CD4-positive, alpha-beta memory T cell (primary cell): ENCODE measurements around the gene TMIGD1. TPM values are rescaled to one million over a fixed set of nuclear protein-coding genes. Genes with fewer than 3 reads are reported as not detected.
A peak's percentile ranks its signal among the peaks of the same experiment; 100 is the strongest.

Source experiments
- CTCF ChIA-PET: fragments of 350-600 bp; sonication (Branson Sonifier 250); formaldehyde crosslinking; loops from one replicate; lab custom pipeline; 2021; ENCODE audit warnings: inconsistent platforms; ENCODE audit not compliant: partially characterized antibody; lab: Charles Lee
- POLR2A ChIA-PET: fragments of 350-600 bp; sonication (Branson Sonifier 250); formaldehyde crosslinking; loops from one replicate; lab custom pipeline; 2021; ENCODE audit not compliant: partially characterized antibody; lab: Charles Lee
- DNase-seq, 5 donors: peaks; one replicate each; pipeline versions ENCODE4 v3.0.0 to v3.0.0-alpha.2; 2020 to 2022; ENCODE audit warnings: mixed read lengths in 1 of 5
- H3K27ac ChIP-seq: one replicate; pipeline ENCODE4 v1.7.0; 2013; ENCODE audit warnings: low read depth, low read length
- H3K27me3 ChIP-seq: 2 replicates; pipeline ENCODE4 v1.7.0; 2013; ENCODE audit warnings: mild to moderate bottlenecking, low read length, moderate library complexity; ENCODE audit not compliant: insufficient read depth
- H3K36me3 ChIP-seq: 2 replicates; pipeline ENCODE4 v1.7.0; 2013; ENCODE audit warnings: mild to moderate bottlenecking, low read length, moderate library complexity; ENCODE audit not compliant: insufficient read depth
- H3K4me1 ChIP-seq: 2 replicates; pipeline ENCODE4 v1.7.0; 2013; ENCODE audit warnings: mild to moderate bottlenecking, low read length, moderate library complexity; ENCODE audit not compliant: insufficient read depth
- H3K4me3 ChIP-seq, 2 donors: one replicate each; pipeline ENCODE4 v1.7.0; 2013; ENCODE audit warnings: low read length in 2 of 2, mild to moderate bottlenecking in 1 of 2
- H3K9me3 ChIP-seq, 2 donors: one replicate each; pipeline ENCODE4 v1.7.0; 2013; ENCODE audit warnings: low read length in 2 of 2, control low read depth in 1 of 2; ENCODE audit not compliant: control insufficient read depth in 1 of 2
- H3K27ac Mint-ChIP-seq, 7 donors: one replicate each; pipeline ENCODE4 v1.8.0; 2020 to 2021; ENCODE audit warnings: mixed read lengths in 7 of 7, mild to moderate bottlenecking in 6 of 7, inconsistent platforms in 3 of 7, moderate library complexity in 3 of 7
- H3K27me3 Mint-ChIP-seq, 2 donors: one replicate each; pipeline ENCODE4 v1.8.0; 2020 to 2021; ENCODE audit warnings: mixed read lengths in 2 of 2
- H3K36me3 Mint-ChIP-seq, 2 donors: one replicate each; pipeline ENCODE4 v1.8.0; 2020 to 2021; ENCODE audit warnings: mixed read lengths in 2 of 2, inconsistent platforms in 1 of 2, mild to moderate bottlenecking in 1 of 2
- H3K4me1 Mint-ChIP-seq, 4 donors: one replicate each; pipeline ENCODE4 v1.8.0; 2020 to 2021; ENCODE audit warnings: mixed read lengths in 4 of 4, mild to moderate bottlenecking in 1 of 4
- H3K4me3 Mint-ChIP-seq, 8 donors: one replicate each; pipeline ENCODE4 v1.8.0; 2020 to 2021; ENCODE audit warnings: mixed read lengths in 8 of 8, mild to moderate bottlenecking in 7 of 8, moderate library complexity in 6 of 8, inconsistent platforms in 3 of 8
- H3K9me3 Mint-ChIP-seq, 8 donors: one replicate each; pipeline ENCODE4 v1.8.0; 2020 to 2021; ENCODE audit warnings: mixed read lengths in 8 of 8, mild to moderate bottlenecking in 5 of 8, inconsistent platforms in 3 of 8, moderate library complexity in 1 of 8
- intact Hi-C: fragments of 100-400 bp; cut with micrococcal nuclease; formaldehyde crosslinking; loops from one replicate; pipeline ENCODE4 v1.15.1; 2023
- polyA plus RNA-seq, 2 donors: library from polyadenylated mRNA; unstranded; fragments of 300-500 nt; fragmentation: Illumina TruSeq; gene quantifications; one replicate each; pipeline ENCODE4 v1.2.3, GENCODE V29; 2021
- total RNA-seq, 2 experiments: library from RNA; stranded (reverse); gene quantifications; one replicate each; pipeline ENCODE4 v1.2.3, GENCODE V29; 2021

Gene TMIGD1
- total and polyA plus RNA-seq, 4 experiments from 2014 or later: not detected

DNA sequence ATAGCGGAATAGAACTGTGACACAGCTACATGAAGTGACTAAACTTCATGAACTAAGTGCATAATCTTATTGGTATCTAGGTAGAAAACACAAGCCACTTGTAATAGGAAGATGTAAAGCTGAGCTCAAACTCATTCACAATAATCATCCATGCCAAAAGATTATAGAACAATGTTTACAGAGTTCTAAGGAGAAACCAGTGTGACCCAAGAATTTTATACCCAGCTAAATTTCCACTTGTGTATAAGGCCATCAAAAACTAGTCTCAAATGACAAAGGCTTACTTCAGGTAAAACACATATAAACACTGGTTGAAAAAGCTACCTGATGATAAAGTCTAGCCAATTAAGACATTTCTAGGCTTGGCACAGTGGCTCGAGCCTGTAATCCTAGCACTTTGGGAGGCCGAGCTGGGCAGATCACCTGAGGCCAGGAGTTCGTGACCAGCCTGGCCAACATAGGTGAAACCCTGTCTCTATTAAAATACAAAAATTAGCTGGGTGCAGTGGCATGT is 28.0 kb upstream of the TMIGD1 start:
- peaks cover 28% of the 10 kb centered on the region for H3K4me1 ChIP-seq
- peaks cover 0 to 8% (median 3%) of the 10 kb centered on the region in 8 donors for H3K9me3 Mint-ChIP-seq
- no peaks in the 10 kb centered on the region for H3K27me3 ChIP-seq
- no peaks in the 10 kb centered on the region for H3K36me3 ChIP-seq
- intact Hi-C loops: no loop called here
- POLR2A ChIA-PET: interaction anchor here (1.4 kb wide), 1 partner anchor 17 kb away, joined by 9 read pairs; the partner anchor contains the start of gene CPD
- no peaks in the 10 kb centered on the region for H3K27me3 Mint-ChIP-seq
- no peaks in the 10 kb centered on the region for H3K9me3 ChIP-seq
- no peak overlapping the region for H3K4me3 Mint-ChIP-seq
- no peak overlapping the region for H3K4me3 ChIP-seq
- H3K27ac ChIP-seq: no peak overlapping the region
- peaks cover 0 to 2% of the 10 kb centered on the region in 2 donors for H3K36me3 Mint-ChIP-seq
- peak overlapping the region in 1 of 7 donors; percentile 43 for H3K27ac Mint-ChIP-seq
- peaks cover 19 to 37% (median 22%) of the 10 kb centered on the region in 4 donors for H3K4me1 Mint-ChIP-seq
- CTCF ChIA-PET: interaction anchor here (0.8 to 2.2 kb wide), 7 partner anchors 16 to 257 kb away, joined by 3 to 11 read pairs (median 4); partner anchors contain the start of gene CPD
- DNase-seq: no peak

DNA sequence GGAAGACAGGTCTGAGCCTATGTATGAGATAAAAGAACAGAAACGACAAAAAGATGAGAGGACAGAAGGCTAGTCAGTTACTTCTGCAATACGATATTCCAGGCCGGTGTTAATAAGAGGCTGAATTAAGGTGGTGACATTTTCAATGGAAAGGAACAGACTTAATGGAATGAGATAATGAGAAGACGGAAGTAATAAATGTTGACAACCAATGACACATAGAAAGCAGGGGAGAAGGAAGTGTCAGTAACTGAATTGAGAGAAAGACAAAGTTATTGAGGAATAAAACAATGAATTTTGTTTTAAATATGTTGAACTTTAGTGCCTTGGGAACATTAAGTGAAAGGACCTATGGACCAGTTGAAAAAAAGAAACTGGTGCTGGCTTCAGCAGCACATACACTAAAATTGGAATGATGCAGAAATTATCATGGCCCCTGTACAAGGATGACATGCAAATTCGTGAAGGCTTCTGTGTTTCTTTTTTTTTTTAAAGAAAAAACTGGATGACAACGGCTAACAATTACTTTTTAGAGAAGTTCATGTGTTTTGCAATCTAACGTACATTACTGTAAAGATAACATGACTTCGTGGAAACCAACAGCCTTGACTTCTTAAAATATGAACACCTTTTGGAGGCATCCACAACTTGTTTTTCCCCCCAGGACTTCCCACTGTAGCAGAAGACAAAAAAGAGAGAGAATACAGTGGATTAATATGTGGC is 26.4 kb upstream of the TMIGD1 start:
- H3K4me3 ChIP-seq: no peak overlapping the region
- peaks cover 0 to 2% of the 10 kb centered on the region in 2 donors for H3K36me3 Mint-ChIP-seq
- no peak overlapping the region for H3K27ac ChIP-seq
- H3K9me3 ChIP-seq: no peaks in the 10 kb centered on the region
- H3K4me3 Mint-ChIP-seq: no peak overlapping the region
- H3K27me3 ChIP-seq: no peaks in the 10 kb centered on the region
- intact Hi-C loops: no loop called here
- peaks cover 10 to 23% (median 19%) of the 10 kb centered on the region in 4 donors for H3K4me1 Mint-ChIP-seq
- POLR2A ChIA-PET: no interaction called here
- H3K36me3 ChIP-seq: no peaks in the 10 kb centered on the region
- H3K4me1 ChIP-seq: peaks cover 26% of the 10 kb centered on the region
- no peak overlapping the region for H3K27ac Mint-ChIP-seq
- H3K27me3 Mint-ChIP-seq: no peaks in the 10 kb centered on the region
- CTCF ChIA-PET: no interaction called here
- DNase-seq: no peak
- H3K9me3 Mint-ChIP-seq: peaks cover 0 to 8% (median 3%) of the 10 kb centered on the region in 8 donors

DNA sequence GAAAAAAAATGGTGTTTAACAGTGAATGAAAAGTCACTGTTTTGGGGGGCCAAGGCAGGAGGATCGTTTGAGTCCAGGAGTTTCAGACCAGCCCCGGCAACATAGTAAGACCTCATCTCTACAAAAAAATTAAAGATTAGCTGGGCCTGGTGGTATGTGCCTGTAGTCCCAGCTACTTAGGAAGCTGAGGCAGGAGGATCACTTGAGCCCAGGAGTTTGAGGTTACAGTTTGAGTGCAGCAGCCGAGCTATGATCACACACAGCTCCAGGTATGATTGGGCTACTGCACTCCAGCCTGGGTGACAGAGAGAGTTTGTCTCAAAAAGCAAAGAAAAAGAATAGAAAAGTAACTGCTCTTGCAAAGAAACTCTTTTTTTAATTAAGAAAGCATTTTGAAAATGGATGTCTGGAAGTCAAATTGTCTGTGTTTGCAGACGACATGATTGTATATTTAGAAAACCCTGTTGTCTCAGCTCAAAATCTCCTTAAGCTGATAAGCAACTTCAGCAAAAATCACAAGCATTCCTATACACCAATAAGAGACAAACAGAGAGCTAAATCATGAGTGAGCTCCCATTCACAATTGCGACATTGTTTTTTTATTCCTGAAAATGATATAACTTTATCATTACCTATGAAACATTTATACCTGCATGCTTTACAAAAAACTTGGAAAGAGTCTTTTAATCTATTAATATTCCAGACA is 24.4 kb upstream of the TMIGD1 start:
- Histone ChIP-seq H3K9me3 (no peaks in the 10 kb centered on the region), H3K27me3 (no peaks in the 10 kb centered on the region), H3K4me3 (no peak overlapping the region), H3K4me1 (peaks cover 10% of the 10 kb centered on the region), H3K27ac (no peak overlapping the region), H3K36me3 (no peaks in the 10 kb centered on the region)
- intact Hi-C loops: no loop called here
- no peak for DNase-seq
- ChIA-PET CTCF (interaction anchor here (0.7 to 1.0 kb wide), 3 partner anchors 15 to 22 kb away, joined by 3 read pairs; no protein-coding TSS in a partner anchor), POLR2A (no interaction called here)
- Mint-ChIP-seq H3K9me3 (peaks cover 0 to 8% (median 3%) of the 10 kb centered on the region in 8 donors), H3K4me3 (no peak overlapping the region), H3K4me1 (peaks cover 5 to 9% (median 8%) of the 10 kb centered on the region in 4 donors), H3K36me3 (no peaks in the 10 kb centered on the region), H3K27ac (no peak overlapping the region), H3K27me3 (peaks cover 0 to 1% of the 10 kb centered on the region in 2 donors)

DNA sequence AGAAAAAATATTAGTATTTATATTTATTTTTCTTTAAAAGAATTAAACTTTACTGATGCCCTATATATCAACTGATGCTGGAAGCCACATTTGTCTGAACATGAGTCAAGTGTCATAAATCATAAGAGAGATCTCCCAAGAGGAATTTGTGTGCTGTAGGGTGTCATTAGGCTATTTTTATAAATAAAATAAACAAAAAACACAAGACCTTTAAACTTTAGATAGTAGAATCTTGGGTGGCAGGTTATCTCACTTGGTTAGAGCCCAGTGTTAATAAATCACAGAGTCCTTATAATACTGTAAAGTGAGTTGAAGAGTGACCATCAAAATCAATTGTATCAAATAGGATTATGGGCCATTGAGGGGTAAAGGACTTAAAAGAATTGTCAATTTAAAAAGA is 23.6 kb upstream of the TMIGD1 start:
- H3K27me3 Mint-ChIP-seq: peaks cover 0 to 1% of the 10 kb centered on the region in 2 donors

DNA sequence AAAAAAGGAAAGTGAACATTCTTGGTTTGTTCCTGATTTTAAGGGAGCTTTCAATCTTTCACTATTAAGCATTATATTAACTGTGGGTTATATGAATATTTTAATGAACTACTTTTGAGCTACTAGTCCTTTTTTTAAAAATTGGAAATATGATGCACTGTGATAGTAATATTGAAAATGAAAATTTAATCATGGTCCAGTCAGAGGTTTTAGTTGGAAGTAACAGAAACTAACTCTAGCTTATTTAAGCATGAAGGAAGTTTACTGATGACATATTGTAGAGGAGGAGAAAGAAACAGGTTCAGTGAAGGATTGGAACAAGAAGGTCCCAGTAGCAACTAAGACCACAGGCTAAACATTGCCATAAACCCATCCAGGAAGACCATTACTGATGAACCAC is 20.8 kb upstream of the TMIGD1 start:
- ChIA-PET POLR2A (no interaction called here), CTCF (interaction anchor here (0.8 kb wide), 1 partner anchor 230 kb away, joined by 3 read pairs; no protein-coding TSS in a partner anchor)
- Histone ChIP-seq H3K4me3 (no peak overlapping the region), H3K27ac (no peak overlapping the region), H3K36me3 (no peaks in the 10 kb centered on the region), H3K4me1 (no peaks in the 10 kb centered on the region), H3K9me3 (no peaks in the 10 kb centered on the region), H3K27me3 (no peaks in the 10 kb centered on the region)
- Mint-ChIP-seq H3K27ac (no peak overlapping the region), H3K4me1 (peaks cover 0 to 1% (median 0%) of the 10 kb centered on the region in 4 donors), H3K27me3 (peaks cover 0 to 1% of the 10 kb centered on the region in 2 donors), H3K9me3 (peaks cover 0 to 1% (median 0%) of the 10 kb centered on the region in 8 donors), H3K4me3 (no peak overlapping the region), H3K36me3 (no peaks in the 10 kb centered on the region)
- no peak for DNase-seq
- intact Hi-C loops: no loop called here

More for the DNA sequence above, 23.6 kb upstream of the TMIGD1 start:
- Mint-ChIP-seq H3K9me3 (peaks cover 0 to 8% (median 3%) of the 10 kb centered on the region in 8 donors), H3K4me1 (peaks cover 2 to 3% (median 2%) of the 10 kb centered on the region in 4 donors), H3K27ac (no peak overlapping the region), H3K36me3 (no peaks in the 10 kb centered on the region), H3K4me3 (no peak overlapping the region)
- Histone ChIP-seq H3K9me3 (no peaks in the 10 kb centered on the region), H3K27ac (no peak overlapping the region), H3K36me3 (no peaks in the 10 kb centered on the region), H3K27me3 (no peaks in the 10 kb centered on the region), H3K4me3 (no peak overlapping the region), H3K4me1 (peaks cover 2% of the 10 kb centered on the region)
- intact Hi-C loops: no loop called here
- ChIA-PET CTCF (interaction anchor here (0.9 to 1.0 kb wide), 2 partner anchors 14 to 21 kb away, joined by 3 read pairs; no protein-coding TSS in a partner anchor), POLR2A (no interaction called here)
- no peak for DNase-seq

DNA sequence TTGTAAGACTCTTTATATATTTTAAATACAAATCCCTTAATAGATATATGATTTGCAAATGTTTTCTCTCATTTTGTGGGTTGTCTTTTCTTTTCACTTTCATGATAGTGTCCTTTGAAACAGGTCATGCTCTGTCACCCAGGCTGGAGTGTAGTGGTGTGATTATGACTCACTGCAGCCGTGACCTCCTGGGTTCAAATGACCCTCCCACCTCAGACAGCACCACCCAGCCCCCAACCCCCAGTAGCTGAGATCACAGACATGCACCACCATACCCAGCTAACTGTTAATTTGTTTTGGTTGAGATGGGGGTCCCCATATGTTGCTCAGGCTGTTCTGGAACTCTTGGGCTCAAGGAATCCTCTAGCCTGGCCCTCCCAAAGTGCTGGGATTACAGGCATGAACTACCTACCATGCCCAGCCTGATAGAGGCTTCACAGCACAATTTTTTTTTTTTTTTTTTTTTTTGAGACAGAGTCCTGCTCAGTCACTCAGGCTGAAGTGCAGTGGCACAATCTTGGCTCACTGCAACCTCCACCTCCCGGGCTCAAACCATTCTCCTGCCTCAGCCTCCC is 18.5 kb upstream of the TMIGD1 start:
- Mint-ChIP-seq H3K27me3 (peaks cover 0 to 1% of the 10 kb centered on the region in 2 donors), H3K36me3 (no peaks in the 10 kb centered on the region), H3K4me3 (no peak overlapping the region), H3K4me1 (peaks cover 0 to 2% (median under 1%) of the 10 kb centered on the region in 4 donors), H3K27ac (no peak overlapping the region), H3K9me3 (peaks cover 0 to 1% (median 0%) of the 10 kb centered on the region in 8 donors)
- Histone ChIP-seq H3K4me1 (no peaks in the 10 kb centered on the region), H3K27ac (no peak overlapping the region), H3K4me3 (no peak overlapping the region), H3K9me3 (no peaks in the 10 kb centered on the region), H3K27me3 (no peaks in the 10 kb centered on the region), H3K36me3 (no peaks in the 10 kb centered on the region)
- ChIA-PET CTCF (interaction anchor here (0.5 kb wide), 1 partner anchor 146 kb away, joined by 4 read pairs; no protein-coding TSS in a partner anchor), POLR2A (no interaction called here)
- DNase-seq: no peak
- intact Hi-C loops: no loop called here
